AG09319 (cell line): ENCODE measurements around the gene DZIP1L.

ENCODE experiments used
- DNase-seq: peaks from one replicate; pipeline ENCODE4 v3.0.0-alpha.2; 2010; ENCODE audit warnings: low read depth; ENCODE audit errors: extremely low read depth
- TF ChIP-seq, protein P1 (sequence below): IDR thresholded peaks from 2 replicates; pipeline ENCODE4 v1.5.1; 2011; ENCODE audit warnings: low read depth, mild to moderate bottlenecking, inconsistent platforms, low read length, moderate library complexity

DZIP1L gene

GRCh38 chr3:138139691-138140090 lies 24.3 kb upstream of the DZIP1L start:
- DNase-seq, result no peak

GRCh38 chr3:138137861-138138260 lies 22.5 kb upstream of the DZIP1L start:
- no peak for DNase-seq

More at GRCh38 chr3:138139691-138140090, 24.3 kb upstream of the DZIP1L start:
- TF ChIP-seq, protein P1, sequence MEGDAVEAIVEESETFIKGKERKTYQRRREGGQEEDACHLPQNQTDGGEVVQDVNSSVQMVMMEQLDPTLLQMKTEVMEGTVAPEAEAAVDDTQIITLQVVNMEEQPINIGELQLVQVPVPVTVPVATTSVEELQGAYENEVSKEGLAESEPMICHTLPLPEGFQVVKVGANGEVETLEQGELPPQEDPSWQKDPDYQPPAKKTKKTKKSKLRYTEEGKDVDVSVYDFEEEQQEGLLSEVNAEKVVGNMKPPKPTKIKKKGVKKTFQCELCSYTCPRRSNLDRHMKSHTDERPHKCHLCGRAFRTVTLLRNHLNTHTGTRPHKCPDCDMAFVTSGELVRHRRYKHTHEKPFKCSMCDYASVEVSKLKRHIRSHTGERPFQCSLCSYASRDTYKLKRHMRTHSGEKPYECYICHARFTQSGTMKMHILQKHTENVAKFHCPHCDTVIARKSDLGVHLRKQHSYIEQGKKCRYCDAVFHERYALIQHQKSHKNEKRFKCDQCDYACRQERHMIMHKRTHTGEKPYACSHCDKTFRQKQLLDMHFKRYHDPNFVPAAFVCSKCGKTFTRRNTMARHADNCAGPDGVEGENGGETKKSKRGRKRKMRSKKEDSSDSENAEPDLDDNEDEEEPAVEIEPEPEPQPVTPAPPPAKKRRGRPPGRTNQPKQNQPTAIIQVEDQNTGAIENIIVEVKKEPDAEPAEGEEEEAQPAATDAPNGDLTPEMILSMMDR, result no peak

DNA sequence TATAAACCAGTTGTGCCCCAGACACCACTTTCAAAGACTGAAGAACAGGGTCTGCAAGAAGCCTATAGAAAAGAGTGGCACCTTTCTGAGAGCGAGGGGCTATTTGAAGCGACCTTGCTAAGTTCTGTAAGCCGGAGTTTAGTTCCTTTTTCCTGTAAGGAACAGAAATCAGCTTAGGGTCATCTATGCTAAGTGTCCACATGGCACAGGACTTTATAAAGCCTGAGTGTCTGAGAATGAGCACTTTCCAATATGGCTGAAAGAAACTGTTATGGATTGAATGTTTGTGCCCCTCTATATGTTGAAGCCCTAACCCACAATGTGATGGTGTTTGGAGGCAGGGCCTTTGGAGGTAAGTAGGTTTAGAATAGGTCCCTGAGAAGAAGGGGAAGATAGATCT lies 20.8 kb upstream of the DZIP1L start:
- TF ChIP-seq, protein P1, result no peak
- no peak for DNase-seq

More at GRCh38 chr3:138137861-138138260, 22.5 kb upstream of the DZIP1L start:
- TF ChIP-seq, protein P1, result no peak

GRCh38 chr3:138135833-138136194 lies 20.4 kb upstream of the DZIP1L start:
- TF ChIP-seq, protein P1, result no peak
- DNase-seq, result no peak

DNA sequence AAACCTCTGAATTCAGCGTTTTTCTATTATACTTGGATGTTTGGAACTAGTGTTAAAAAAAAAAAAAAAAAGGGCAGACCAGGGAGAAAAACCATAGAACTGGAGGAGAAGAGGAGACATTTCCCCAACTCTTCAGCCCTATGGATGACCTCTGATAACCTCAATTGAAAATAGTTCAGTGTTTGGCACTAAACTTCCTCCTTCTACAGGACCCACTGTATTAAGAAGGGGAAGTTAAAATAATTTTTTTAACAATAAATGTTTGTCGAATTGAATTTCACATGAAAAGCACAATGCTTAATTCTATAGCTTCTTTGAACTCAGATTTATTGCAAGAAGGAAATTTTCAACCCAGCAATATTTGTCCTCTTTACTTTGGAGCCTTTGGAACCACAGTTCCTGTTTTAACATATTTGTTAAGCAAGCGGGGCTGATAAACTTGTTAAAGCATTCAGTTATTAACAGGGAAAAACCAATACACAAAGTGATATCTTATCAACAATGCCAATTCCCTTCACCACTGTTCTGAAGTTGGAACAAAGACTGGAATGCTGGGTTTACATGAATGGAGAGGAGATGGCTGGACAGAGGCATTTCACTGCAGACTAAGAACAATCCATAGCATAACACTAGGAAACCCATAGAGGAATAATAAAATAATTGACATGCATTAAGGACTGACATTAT lies 19.9 kb upstream of the DZIP1L start:
- TF ChIP-seq, protein P1, result no peak
- no peak for DNase-seq

GRCh38 chr3:138132239-138132638 lies 16.8 kb upstream of the DZIP1L start, which contains the start of gene A4GNT:
Gene A4GNT, minus strand, starts transcription at chr3:138132390. Its CDS starts 1,134 bp downstream, at chr3:138131256.
- TF ChIP-seq, protein P1, result no peak
- DNase-seq, result no peak

GRCh38 chr3:138127636-138128365 lies 12.4 kb upstream of the DZIP1L start:
- DNase-seq, result no peak
- TF ChIP-seq, protein P1, result no peak
